NCI-H1694 treated with DMSO at 0.1 percent for 48 hours (cell line): ENCODE data around the gene RBPJ.

Experiments used
- DNase-seq: peaks from one replicate; lab custom pipeline; 2025; lab: John Stamatoyannopoulos, UW

Gene RBPJ

DNA sequence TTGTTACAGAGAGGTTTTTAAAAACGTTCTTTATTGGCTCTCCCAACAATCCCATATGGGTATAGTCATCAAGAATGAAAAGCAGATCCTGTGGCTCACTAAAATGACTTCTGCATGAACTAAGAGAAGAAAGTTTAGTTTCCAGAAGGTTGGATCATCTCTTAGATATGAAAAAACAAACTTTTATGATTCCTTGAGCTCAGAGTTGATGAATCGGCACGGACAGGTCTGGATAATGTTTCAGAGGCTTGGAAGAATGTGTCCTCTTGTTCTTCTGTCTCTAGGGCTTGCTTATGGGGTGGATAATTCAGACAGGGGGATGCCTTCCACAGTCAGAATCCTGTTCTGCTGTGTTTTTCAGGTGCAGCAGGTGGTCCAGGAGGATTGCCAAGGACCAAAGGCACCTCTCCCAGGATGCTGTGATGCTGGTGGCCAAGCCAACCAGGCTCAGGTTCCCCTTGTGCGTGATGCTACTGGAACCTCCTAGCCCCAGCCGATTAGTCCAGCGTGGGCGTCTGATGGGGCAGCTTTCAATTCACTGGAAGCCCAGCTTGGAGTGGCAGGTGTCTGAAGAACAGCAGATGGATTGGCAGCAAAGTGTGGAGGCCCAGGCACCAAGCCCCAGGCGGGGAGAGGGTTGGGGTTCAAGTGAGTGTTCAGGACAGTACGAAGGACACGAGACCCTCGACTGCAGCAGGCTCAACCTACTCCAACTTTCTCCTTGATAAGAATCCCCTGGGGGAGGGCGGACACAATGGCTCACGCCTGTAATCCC lies 139.1 kb downstream of the RBPJ start:
- no peak for DNase-seq

DNA sequence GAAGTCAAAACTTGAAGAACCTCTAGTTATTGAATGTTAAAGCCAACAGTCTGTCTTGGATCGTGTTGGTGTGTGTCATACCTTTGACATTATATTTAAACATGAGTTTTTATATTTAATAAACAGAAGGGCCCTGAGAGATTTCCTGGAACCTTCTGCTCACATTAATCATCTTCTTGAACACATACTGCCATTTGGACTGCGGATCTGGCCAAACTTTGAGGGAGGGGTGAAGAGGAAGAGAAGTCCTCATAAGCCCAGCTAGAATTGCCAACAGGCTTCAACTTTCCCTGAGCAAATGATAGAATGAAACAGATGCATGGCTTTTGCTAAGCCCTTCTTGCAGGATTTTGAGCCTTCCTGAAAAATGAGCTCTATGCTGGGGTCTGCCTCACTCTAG lies 142.1 kb downstream of the RBPJ start:
- no peak for DNase-seq

DNA sequence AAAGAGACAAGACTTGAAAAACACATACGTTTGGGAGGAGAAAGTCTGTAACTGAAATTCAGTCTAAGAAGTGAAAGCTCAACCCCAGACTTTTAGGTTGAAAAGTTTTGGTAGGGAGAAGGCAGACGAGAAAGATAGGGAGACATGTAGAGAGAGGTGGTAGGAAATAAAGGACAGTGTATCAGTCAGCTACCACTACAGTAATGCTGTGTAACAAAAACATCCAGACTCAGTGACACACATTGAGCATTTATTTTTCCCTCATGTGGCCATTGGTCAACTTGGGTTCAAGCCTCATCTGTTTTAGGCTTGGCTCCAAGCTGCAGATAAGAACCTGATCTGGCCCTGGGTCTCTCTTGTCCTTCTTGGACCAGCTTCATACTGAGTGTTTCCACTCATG lies 142.6 kb downstream of the RBPJ start:
- no peak for DNase-seq

DNA sequence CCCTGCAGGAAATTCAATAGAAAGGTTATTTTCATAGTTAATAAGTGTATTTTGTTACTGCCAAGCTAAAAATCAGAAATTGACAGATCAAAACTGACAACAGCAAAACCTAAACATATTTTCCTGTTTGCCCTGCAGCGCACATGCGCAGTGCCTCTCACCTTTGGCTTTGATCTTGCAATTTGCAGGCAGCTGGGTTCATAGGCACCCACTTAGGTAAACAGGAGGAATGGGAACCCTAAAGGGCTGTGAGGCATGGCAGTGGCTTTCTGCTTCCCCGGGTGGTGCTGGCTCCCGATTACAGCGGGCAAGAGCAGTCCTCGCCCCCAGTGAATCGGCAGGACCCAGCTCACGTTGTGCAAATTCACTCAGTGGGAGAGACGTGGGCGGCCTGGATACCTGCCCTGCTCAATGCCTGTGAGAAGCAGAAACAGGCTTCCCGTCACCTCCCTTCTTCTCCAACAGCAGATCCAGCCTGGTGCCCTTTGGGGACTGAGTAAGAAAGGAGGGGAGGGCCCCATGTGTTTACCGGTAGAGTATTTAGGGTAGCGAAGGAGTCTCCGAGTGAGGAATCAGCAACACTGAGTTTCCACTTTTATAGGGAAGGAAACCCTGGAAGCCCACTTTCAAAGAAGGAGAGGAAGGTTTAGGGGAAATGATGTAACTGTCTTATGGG lies 143.7 kb downstream of the RBPJ start:
- DNase-seq = no peak

DNA sequence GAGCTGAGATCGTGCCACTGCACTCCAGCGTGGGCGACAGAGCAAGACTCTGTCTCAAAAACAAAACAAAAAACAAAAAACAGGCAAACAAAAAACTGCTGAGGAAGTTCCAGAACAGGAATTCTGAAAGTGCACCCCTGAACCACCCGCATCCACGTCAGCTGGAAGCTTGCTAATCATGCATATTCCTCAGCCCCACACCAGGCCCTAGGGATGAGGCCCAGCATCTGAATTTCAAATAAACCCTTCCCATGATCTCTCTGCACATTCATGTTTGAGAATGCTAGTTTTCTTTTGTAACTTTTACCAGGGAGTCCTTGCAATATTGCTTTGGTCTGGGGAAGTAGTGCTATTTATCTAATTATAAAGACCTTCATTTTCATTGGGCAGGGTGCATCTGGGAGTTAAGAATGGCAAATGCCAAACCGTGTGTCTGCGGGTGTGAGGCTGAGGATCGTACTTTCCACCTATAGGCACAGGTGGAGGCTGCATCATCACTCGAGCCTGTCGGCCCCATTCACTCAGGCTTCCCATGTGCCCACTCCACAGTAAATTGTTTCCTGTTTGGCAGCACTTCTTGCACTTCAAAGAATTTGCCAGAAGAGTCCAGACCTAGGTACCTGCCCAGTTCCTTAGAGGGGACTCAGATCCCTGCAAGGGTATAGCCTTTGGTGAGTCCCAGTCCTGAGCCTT lies 145.9 kb downstream of the RBPJ start:
- DNase-seq = no peak

DNA sequence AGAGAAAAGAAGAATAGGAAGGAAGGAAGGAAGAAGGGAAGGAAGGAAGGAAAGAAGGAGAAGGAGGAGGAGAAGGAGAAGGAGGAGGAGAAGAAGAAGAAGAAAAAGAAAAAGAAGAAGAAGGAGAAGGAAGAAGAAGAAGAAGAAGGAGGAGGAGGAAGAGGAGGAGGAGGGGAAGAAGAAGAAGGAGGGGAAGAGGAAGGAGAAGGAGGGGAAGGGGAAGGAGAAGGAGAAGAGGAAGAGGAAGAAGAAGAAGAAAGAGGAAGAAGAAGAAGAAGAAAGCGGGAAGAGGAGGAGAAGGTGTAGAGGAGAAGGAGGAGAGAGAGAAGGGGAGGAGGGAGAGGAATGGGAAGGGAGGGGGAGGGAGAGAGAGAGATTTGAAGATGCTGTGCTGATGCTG lies 146.9 kb downstream of the RBPJ start:
- no peak for DNase-seq

DNA sequence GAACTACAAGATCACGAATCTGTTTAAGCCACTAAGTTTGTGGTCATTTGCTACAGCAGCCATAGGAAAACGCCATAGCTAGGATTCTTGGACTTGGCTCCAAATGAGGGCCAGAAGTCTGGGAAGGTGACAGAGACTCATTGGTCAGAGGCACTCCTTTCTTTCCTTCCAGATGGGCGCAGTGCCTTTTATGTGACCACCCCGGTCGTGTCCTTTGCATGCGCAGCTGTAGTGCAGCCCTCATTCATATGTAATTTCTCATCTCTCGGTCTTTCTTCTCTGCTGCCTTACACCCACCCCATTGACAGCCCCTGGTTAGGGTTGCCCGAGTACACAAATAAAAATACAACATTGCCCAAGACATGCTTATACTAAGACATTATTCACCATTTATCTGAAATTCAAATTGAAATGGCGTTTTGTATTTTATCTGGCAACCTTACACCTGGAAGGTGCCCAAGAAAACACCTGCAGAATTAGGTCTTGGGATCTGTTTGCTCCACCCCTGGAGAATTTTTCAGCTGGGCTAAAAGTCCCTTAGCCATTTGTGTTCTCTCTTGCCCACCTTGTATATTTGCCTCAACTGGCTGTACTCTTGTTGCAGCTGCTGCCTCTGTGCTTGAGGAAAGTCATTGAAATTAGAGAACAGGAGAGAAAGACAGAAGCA lies 147.6 kb downstream of the RBPJ start:
- DNase-seq = no peak

DNA sequence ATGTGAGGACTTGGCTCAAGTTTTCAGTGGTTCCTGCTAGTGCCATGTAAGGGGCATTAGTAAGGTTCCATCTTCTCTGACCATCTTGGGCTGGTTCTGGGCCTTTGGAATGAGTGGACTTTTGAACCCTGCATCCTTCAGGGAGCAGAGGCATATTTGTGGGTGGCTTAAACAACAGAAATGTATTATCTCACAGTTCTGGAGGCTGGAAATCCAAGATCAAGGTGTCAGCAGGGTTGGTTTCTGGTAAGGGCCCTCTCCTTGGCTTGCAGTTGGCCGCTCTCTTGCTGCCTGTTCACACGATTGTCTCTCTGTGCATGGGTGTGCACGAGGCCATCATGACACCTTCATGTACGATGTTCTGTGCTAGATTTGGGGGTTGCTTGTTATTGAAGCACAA lies 148.2 kb downstream of the RBPJ start:
- DNase-seq = no peak

DNA sequence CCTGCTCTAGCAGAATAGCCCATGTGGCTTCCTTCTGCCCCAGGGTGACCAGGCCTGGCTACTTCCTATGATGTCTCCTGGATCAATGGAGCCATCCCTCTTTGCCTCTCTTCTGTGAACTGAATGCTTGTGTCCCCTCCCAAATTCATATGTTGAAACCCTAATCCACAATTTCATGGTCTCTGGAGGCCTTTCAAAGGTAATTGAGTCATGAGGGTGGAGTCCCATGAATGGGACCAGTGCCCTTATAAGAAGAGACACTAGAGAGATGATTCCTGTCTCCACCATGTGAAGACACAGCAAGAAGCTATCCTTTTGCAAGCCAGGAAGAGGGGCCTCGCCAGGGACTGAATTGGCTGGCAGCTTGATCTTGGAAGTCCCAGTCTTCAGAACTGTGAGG lies 151.1 kb downstream of the RBPJ start:
- no peak for DNase-seq

DNA sequence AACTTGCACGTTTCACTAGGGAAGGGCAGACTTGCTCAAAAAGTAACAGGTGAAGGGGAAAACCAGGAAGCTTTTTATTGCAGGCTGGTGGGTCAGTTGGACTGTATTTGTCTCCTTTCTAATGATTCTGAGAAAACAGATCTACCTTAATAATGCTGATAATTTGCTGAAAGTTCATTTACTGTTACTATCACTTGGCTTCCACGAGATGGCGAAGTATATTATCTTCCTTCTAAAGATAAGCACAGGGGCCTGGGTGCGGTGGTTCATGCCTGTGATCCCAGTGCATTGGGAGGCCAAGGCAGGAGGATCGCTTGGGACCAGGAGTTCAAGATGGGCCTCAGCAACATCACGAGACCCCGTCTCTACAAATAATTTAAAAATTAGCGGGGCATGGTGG lies 153.1 kb downstream of the RBPJ start:
- DNase-seq = no peak

DNA sequence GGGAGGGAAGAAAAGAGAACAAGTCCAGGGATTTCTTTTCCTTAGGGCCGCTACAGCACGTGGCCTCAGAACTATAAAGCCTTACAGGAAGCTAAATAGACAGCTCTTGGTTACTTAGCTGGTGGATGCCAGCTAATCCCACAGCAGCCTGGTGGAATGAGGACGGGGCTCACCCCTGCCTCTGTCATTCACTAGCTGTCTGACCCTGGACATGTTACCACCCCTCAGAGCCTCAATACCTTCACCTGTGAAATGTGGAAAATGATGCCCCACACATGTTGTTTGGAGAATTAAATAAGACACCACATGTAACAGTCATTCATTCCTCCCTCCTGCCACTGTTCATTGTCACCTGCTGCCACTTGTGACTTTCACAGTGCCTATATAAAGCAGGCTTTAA lies 153.7 kb downstream of the RBPJ start:
- no peak for DNase-seq

DNA sequence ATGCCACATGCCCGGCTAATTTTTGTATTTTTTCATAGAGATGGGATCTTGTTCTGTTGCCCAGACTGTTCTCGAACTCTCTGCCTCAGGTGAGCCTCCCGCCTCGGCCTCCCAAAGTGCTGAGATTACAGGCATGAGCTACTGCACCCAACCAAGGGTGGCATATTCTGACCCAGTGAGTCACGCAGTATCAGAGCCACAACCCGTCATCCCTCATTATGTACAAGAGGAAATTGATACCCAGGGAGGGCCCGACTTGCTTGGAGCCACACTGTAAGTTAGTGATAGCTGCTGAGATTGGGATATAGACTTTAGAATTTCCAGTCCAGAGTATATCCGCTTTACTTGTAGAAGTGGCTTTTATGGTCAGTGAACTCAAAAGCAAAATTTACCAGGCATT lies 154.9 kb downstream of the RBPJ start:
- DNase-seq = no peak

DNA sequence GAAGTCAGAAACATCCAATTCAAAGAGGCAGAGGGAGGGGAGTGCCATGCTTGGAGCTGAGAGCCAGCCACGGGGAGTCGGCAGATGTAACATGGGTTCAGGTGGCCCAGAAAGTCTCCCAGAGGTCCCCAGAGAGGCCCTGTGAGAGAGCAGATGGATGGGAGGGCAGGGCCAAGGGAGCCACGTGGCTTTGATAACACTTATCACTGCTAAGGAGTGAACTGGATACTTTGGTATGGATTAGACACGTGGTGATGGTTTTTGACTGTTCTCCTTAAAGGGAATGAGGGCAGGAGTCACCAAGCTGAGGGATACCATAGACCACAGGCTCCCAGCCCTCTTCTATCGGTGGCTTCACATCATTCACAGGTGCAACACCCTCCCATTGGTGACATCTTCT lies 155.7 kb downstream of the RBPJ start:
- DNase-seq = no peak

DNA sequence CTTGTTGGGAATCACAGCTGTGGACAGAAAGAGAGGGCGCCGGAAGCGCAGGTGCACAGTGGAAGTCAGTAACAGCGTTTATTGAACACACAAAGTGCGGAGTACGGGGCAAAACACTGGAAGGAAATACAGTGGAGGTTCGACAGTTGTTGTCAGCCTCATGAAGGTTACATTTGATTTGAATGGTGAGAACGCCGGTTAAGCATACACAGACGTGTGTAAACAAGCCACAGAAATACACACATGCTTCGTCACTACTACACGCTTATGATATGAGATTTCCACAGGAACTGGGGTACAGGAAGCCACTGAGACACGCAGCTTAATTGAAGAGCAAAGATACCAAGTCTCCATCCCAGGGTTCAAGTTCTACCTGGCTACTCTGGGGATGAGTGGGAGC lies 157.5 kb downstream of the RBPJ start:
- DNase-seq = no peak

DNA sequence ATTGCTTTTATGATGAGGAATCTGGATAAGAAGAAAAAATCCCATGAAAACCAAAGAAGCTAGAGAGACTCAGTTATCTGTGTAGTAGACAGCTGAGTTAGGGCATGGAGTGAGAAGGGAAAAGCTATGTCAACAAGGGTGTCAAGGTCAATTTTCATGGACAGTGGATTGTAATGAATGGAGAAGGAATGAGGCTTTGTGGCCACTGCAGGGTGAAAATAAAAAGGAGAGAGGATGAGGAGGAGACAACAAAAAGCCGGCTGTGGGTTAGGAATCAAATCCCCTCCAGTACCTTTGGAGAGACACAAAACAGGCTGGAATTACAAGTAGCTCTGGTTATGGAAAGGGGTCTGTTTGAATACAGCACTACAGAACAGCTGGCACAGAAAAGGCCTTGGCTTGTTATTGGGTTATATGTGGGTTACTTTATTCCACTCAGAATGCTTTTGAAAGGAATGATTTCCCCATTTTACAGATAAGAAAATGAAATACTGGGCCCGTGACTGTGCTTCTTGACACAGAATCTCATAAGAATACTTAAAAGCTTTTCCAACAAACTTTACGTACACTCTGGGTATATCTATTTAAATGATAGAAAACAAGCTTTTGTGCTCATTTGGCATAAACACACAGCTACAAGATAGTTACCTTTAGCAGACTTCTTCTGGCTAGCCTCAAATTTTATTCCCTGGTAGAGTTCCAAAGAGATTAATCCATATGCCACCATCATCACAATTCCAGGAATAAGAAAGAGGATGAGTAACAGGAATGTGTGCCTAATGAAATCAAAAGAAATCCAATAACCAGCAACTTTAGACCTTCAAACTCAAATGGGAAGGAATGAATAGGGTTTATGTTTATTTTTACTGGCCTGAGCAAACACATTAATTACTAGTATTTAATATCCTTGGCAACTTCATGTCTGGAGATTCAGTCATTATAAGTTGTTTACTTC lies 162.0 kb downstream of the RBPJ start:
- no peak for DNase-seq

DNA sequence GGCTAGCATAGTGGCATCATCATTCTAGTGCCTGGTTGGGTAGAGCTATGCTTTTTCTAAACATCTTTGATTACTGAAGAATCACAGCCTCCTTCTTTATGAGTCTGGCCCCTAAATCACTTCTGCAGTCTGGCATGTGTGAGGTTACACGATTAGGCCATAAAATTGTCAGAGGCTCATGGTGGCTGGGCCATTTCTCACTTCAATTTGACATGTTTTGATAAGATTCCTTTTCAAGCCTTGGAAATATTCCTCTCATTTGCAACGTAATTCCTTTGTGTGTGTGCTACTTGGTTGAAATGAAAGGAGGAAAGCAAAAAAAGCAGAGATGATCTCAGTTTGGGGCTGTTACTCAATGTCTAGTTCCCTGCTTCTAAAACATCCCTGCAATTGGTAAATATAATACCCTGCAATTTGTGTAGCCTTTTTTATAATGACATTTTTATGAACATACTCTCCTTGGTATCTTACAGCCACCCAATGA lies 163.3 kb downstream of the RBPJ start:
- DNase-seq = no peak

DNA sequence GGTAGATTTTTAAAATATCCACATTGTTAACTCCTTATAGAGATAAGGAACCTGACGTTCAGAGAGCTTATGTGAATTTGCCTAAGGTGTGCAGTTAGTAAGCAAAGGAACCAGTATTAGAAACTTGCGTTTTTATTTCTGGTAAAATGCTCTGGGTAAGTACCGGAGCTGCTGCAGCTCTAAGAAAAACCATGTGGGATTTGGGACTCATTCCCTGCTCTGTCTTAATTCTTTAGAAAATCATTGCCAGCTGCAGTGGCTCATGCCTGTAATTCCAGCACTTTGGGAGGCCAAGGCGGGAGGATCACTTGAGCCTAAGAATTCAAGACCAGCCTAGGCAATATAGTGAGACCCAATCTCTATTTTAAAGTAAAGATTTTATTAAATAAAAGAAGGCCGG lies 163.7 kb downstream of the RBPJ start:
- no peak for DNase-seq
